Germinal center (tissue), 1 donor: ENCODE results near the gene SGTA.
"Not testable (repeated sequence)": the region's sequence is repeated elsewhere in the genome, so short reads cannot be mapped to it uniquely, and the experiment has no call there.

ENCODE experiments used
- DNase-seq: peaks from one replicate; pipeline ENCODE4 v3.0.0; 2012; ENCODE audit warnings: mixed read lengths, low spot score

Gene SGTA

GRCh38 chr19:2713170-2713569 is 69.9 kb downstream of the SGTA start:
- DNase-seq, result not testable (repeated sequence)

GRCh38 chr19:2711875-2712205 is 71.2 kb downstream of the SGTA start:
- no peak for DNase-seq

- DNase-seq, result no peak
These were observed 71.8 kb downstream of the SGTA start for GRCh38 chr19:2711172-2711874.

GRCh38 chr19:2706251-2706650 is 76.8 kb downstream of the SGTA start:
- no peak for DNase-seq
